Fibroblast of the aortic adventitia (primary cell): Measurements from ENCODE around the gene NEDD9. TPM values are rescaled to one million over a fixed set of nuclear protein-coding genes. Genes with fewer than 3 reads are reported as not detected.

Experiments
- DNase-seq: peaks from one replicate; pipeline ENCODE4 v3.0.0-alpha.2; 2010; ENCODE audit warnings: low read depth
- H3K4me3 ChIP-seq: 2 replicates; pipeline ENCODE4 v1.5.1; 2011; ENCODE audit warnings: low read depth, mild to moderate bottlenecking, control low read depth, low read length, moderate library complexity
- total RNA-seq: library from RNA; depleted of rRNA; stranded (reverse); fragments of >200 nt; gene quantifications from 2 replicates; pipeline ENCODE4 v1.2.3, GENCODE V29; 2012; ENCODE audit warnings: low replicate concordance
- TF ChIP-seq, protein P1 (sequence below): IDR thresholded peaks from 2 replicates; pipeline ENCODE4 v1.5.1; 2011; ENCODE audit warnings: mild to moderate bottlenecking, low read length, control low read depth, inconsistent platforms; ENCODE audit not compliant: insufficient read depth

The NEDD9 gene
- total RNA-seq, 1 donor = 0.36 TPM

- DNase-seq = peak; percentile 42
- TF ChIP-seq, protein P1, sequence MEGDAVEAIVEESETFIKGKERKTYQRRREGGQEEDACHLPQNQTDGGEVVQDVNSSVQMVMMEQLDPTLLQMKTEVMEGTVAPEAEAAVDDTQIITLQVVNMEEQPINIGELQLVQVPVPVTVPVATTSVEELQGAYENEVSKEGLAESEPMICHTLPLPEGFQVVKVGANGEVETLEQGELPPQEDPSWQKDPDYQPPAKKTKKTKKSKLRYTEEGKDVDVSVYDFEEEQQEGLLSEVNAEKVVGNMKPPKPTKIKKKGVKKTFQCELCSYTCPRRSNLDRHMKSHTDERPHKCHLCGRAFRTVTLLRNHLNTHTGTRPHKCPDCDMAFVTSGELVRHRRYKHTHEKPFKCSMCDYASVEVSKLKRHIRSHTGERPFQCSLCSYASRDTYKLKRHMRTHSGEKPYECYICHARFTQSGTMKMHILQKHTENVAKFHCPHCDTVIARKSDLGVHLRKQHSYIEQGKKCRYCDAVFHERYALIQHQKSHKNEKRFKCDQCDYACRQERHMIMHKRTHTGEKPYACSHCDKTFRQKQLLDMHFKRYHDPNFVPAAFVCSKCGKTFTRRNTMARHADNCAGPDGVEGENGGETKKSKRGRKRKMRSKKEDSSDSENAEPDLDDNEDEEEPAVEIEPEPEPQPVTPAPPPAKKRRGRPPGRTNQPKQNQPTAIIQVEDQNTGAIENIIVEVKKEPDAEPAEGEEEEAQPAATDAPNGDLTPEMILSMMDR = no peak
- no peak overlapping the region for H3K4me3 ChIP-seq
These were observed 37.9 kb upstream of the NEDD9 start for GRCh38 chr6:11270030-11271027.

- DNase-seq = no peak
- TF ChIP-seq, protein P1 = no peak
- no peak overlapping the region for H3K4me3 ChIP-seq
These were observed 36.5 kb upstream of the NEDD9 start for GRCh38 chr6:11268978-11269377.

GRCh38 chr6:11266926-11267325 lies 34.5 kb upstream of the NEDD9 start:
- H3K4me3 ChIP-seq = no peak overlapping the region
- no peak for DNase-seq
- TF ChIP-seq, protein P1 = no peak

GRCh38 chr6:11265932-11266331 lies 33.5 kb upstream of the NEDD9 start:
- H3K4me3 ChIP-seq = no peak overlapping the region
- TF ChIP-seq, protein P1 = no peak
- no peak for DNase-seq

DNA sequence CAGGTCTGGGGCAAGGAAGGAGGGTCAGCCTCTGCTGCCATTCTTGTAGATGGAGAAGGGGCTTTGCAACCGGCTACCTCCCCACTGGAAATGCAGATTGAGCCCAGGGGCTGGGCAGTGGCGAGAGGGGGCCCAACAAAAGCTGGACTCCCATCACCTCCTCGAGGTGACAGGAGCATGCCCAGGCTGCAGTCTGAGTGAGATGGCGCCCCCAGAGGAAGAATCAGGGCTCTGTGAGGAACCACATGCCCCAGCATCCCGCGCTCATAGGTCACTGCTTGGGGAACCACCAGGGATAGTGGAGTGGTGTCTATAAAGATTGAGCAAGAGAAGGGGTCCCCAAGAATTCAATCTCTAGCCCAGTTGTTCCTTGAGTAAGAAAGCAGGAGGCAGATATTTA lies 31.6 kb upstream of the NEDD9 start:
- no peak overlapping the region for H3K4me3 ChIP-seq
- DNase-seq = no peak
- TF ChIP-seq, protein P1 = no peak

DNA sequence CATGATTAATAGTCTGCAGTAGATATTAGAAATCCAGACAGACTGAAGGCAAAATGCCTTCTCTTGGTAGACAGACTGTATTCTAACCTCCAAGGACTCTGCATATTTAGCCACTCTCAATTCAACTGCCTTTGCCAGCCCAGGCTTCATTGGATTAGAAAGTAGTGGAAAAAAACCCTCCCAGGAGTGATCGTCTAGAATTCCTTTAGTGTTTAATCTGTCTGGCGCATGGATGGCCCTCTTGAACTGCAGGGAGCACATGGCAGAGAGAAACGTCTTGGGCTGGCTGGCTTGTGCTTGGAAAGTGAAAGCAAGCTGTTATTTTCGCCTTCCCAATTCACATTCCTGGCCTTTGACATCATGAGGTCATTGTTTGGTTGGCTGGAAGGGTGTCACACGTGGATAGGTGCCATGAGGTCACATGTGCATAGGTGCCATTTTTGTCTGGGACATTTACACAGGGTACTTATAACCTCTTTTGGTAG lies 30.9 kb upstream of the NEDD9 start:
- TF ChIP-seq, protein P1 = no peak
- peak; percentile 82 for DNase-seq
- no peak overlapping the region for H3K4me3 ChIP-seq
